Calu3 (cell line): ENCODE measurements around the gene NR2F1-AS1. TPM values are rescaled to one million over a fixed set of nuclear protein-coding genes. Genes with fewer than 3 reads are reported as not detected.
A peak's percentile ranks its signal among the peaks of the same experiment; 100 is the strongest.

Source experiments
- BruUV-seq: library from RNA; stranded (reverse); fragments of 400-500 nt; replicated peaks from 2 replicates; lab custom pipeline; 2021; lab: Mats Ljungman, UMichigan
- CTCF ChIA-PET: fragments of 300-600 bp; sonication (Branson Sonifier 250); formaldehyde crosslinking; loops from one replicate; lab custom pipeline; 2022; ENCODE audit warnings: antibody characterized with exemption; lab: Charles Lee
- DNase-seq: peaks from one replicate; pipeline ENCODE4 v3.0.0; 2022
- H3K27ac Mint-ChIP-seq: one replicate; pipeline ENCODE4 v1.8.0; 2022; ENCODE audit warnings: mixed read lengths; ENCODE audit not compliant: unreplicated experiment
- H3K27me3 Mint-ChIP-seq: one replicate; pipeline ENCODE4 v1.8.0; 2022; ENCODE audit warnings: mixed read lengths; ENCODE audit not compliant: unreplicated experiment
- H3K36me3 Mint-ChIP-seq: one replicate; pipeline ENCODE4 v1.8.0; 2022; ENCODE audit warnings: mild to moderate bottlenecking, moderate library complexity, mixed read lengths; ENCODE audit not compliant: insufficient read depth, unreplicated experiment
- H3K4me1 Mint-ChIP-seq: one replicate; pipeline ENCODE4 v1.8.0; 2022; ENCODE audit warnings: mild to moderate bottlenecking, low read depth, mixed read lengths; ENCODE audit not compliant: unreplicated experiment
- H3K4me3 Mint-ChIP-seq: one replicate; pipeline ENCODE4 v1.8.0; 2022; ENCODE audit warnings: mild to moderate bottlenecking, low read depth, moderate library complexity, mixed read lengths; ENCODE audit not compliant: unreplicated experiment
- H3K9me3 Mint-ChIP-seq: one replicate; pipeline ENCODE4 v1.8.0; 2022; ENCODE audit warnings: low read depth, mixed read lengths; ENCODE audit not compliant: unreplicated experiment
- intact Hi-C: fragments of 100-400 bp; cut with micrococcal nuclease; formaldehyde crosslinking; loops from one replicate; pipeline ENCODE4 v1.10.0; 2022; ENCODE audit not compliant: unreplicated experiment
- total RNA-seq: library from RNA; stranded (reverse); gene quantifications from 2 replicates; pipeline ENCODE4 v1.2.3, GENCODE V29; 2022
- TF ChIP-seq, protein P1 (sequence below): fragments of 200-600 bp; IDR thresholded peaks from one replicate; pipeline ENCODE4 v1.8.0; 2022; ENCODE audit warnings: antibody characterized with exemption; ENCODE audit not compliant: unreplicated experiment

Gene NR2F1-AS1
- total RNA-seq, 1 experiment from 2014 or later, result 20.9 TPM

- CTCF ChIA-PET, result interaction anchor here (1.1 kb wide), 1 partner anchor 26 kb away, joined by 3 read pairs; the partner anchor contains the start of gene NR2F1
- H3K27me3 Mint-ChIP-seq, result peaks cover 59% of the 10 kb centered on the region
Measured at GRCh38 chr5:93608855-93609254, 27.8 kb upstream of the NR2F1-AS1 start.

DNA sequence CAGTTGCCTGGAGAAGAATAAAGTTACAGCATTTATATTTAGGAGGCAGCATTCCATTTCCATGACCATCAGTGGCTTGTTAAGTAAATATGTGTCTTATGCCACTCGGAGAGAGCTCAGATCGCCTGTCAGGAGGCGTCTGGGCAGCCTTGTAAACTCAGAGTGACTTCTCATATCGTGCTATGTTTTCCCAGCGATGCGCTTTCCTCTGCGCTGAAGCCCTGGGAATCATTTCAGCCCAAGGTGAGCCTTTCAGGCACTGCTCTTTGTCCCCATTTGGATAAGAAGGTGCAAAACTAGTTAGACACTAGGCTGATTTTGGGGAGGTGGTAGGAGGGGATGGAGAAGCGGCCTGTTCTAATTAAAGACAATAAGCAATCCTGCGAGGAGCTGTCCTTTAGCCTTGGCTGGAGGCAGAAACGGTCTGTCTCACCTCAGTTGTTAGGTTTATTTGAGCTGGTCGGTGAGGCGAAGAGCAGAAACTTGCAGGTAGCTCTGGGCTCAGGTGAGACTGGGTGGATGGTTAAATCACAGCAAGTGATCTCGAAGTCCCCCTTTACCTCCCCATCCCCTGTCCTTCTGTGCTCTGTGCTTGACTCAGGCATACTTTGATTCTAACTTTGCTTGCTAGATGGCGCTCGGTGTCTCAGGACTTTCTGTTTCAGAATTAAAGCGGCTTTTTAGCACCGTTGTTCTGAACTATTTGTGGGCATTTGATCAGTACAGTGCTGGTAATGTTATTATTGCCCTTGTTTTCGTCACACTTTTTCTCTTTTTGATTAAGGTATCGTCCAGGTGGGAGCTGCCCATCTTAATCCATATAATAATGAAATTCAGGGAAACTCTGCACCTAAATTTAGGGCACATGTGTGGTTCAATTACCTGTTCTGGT is 26.6 kb upstream of the NR2F1-AS1 start:
- Mint-ChIP-seq H3K27ac (no peak overlapping the region), H3K4me1 (peaks cover 26% of the 10 kb centered on the region), H3K36me3 (peaks cover 7% of the 10 kb centered on the region), H3K9me3 (no peaks in the 10 kb centered on the region), H3K27me3 (peaks cover 47% of the 10 kb centered on the region), H3K4me3 (no peak overlapping the region)
- intact Hi-C loops, result loop anchor here (2.0 to 5.0 kb wide), 3 partner anchors 180 to 305 kb away; no protein-coding TSS in a partner anchor
- TF ChIP-seq, protein P1, sequence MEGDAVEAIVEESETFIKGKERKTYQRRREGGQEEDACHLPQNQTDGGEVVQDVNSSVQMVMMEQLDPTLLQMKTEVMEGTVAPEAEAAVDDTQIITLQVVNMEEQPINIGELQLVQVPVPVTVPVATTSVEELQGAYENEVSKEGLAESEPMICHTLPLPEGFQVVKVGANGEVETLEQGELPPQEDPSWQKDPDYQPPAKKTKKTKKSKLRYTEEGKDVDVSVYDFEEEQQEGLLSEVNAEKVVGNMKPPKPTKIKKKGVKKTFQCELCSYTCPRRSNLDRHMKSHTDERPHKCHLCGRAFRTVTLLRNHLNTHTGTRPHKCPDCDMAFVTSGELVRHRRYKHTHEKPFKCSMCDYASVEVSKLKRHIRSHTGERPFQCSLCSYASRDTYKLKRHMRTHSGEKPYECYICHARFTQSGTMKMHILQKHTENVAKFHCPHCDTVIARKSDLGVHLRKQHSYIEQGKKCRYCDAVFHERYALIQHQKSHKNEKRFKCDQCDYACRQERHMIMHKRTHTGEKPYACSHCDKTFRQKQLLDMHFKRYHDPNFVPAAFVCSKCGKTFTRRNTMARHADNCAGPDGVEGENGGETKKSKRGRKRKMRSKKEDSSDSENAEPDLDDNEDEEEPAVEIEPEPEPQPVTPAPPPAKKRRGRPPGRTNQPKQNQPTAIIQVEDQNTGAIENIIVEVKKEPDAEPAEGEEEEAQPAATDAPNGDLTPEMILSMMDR, result peak; percentile 64
- CTCF ChIA-PET, result interaction anchor here (0.6 to 1.6 kb wide), 6 partner anchors 13 to 290 kb away, joined by 3 to 14 read pairs (median 3); no protein-coding TSS in a partner anchor
- no TSS peak for BruUV-seq
- DNase-seq, result peak; percentile 44

More at GRCh38 chr5:93608855-93609254, 27.8 kb upstream of the NR2F1-AS1 start:
- TF ChIP-seq, protein P1, result no peak
- no peak for DNase-seq
- Mint-ChIP-seq H3K36me3 (peaks cover 7% of the 10 kb centered on the region), H3K9me3 (no peaks in the 10 kb centered on the region), H3K4me3 (no peak overlapping the region), H3K27ac (no peak overlapping the region), H3K4me1 (peaks cover 30% of the 10 kb centered on the region)
- intact Hi-C loops, result loop anchor here (2.0 to 5.0 kb wide), 3 partner anchors 178 to 303 kb away; no protein-coding TSS in a partner anchor
- no TSS peak for BruUV-seq

GRCh38 chr5:93606382-93606752 is 25.3 kb upstream of the NR2F1-AS1 start:
- no peak for DNase-seq
- CTCF ChIA-PET, result interaction anchor here (1.6 kb wide), 1 partner anchor 183 kb away, joined by 5 read pairs; no protein-coding TSS in a partner anchor
- no peaks in the 10 kb centered on the region for H3K9me3 Mint-ChIP-seq
- no peaks in the 10 kb centered on the region for H3K36me3 Mint-ChIP-seq
- intact Hi-C loops, result loop anchor here (5.0 kb wide), 2 partner anchors 181 to 306 kb away; no protein-coding TSS in a partner anchor
- H3K4me1 Mint-ChIP-seq, result peaks cover 14% of the 10 kb centered on the region
- H3K4me3 Mint-ChIP-seq, result no peak overlapping the region
- BruUV-seq, result no TSS peak
- no peak overlapping the region for H3K27ac Mint-ChIP-seq
- TF ChIP-seq, protein P1, result no peak
- H3K27me3 Mint-ChIP-seq, result peaks cover 34% of the 10 kb centered on the region

- intact Hi-C loops, result loop anchor here (5.0 kb wide), 2 partner anchors 182 to 307 kb away; no protein-coding TSS in a partner anchor
- no peak for DNase-seq
- Mint-ChIP-seq H3K9me3 (no peaks in the 10 kb centered on the region), H3K4me3 (no peak overlapping the region), H3K27ac (no peak overlapping the region), H3K36me3 (no peaks in the 10 kb centered on the region), H3K27me3 (peaks cover 19% of the 10 kb centered on the region), H3K4me1 (peaks cover 13% of the 10 kb centered on the region)
- no TSS peak for BruUV-seq
- TF ChIP-seq, protein P1, result no peak
- CTCF ChIA-PET, result no interaction called here
Measured at GRCh38 chr5:93604644-93605515, 23.9 kb upstream of the NR2F1-AS1 start.
